Activated CD8-positive, alpha-beta memory T cell treated with anti-CD3 and anti-CD28 coated beads, Interleukin-2, amount 10 ng/mL, durations not matched to agents 7 days and 5 days (primary cell): ENCODE data around the gene MAD1L1. TPM values are rescaled to one million over a fixed set of nuclear protein-coding genes. Genes with fewer than 3 reads are reported as not detected.
A peak's percentile ranks its signal among the peaks of the same experiment; 100 is the strongest.

Experiments
- ATAC-seq: fragments of 150-1000 bp; cut with Tn5 transposase; one replicate; pipeline ENCODE4 v1.10.0; 2021; ENCODE audit warnings: moderate library complexity
- CTCF ChIA-PET: fragments of 350-600 bp; sonication (Branson Sonifier 250); formaldehyde crosslinking; loops from one replicate; lab custom pipeline; 2021; ENCODE audit warnings: antibody characterized with exemption; lab: Charles Lee
- DNase-seq: peaks from one replicate; pipeline ENCODE4 v3.0.0-alpha.2; 2020
- H3K27ac Mint-ChIP-seq: one replicate; pipeline ENCODE4 v1.8.0; 2021; ENCODE audit warnings: mild to moderate bottlenecking, mixed read lengths
- H3K27me3 Mint-ChIP-seq: one replicate; pipeline ENCODE4 v1.8.0; 2021; ENCODE audit warnings: mixed read lengths
- H3K36me3 Mint-ChIP-seq: one replicate; pipeline ENCODE4 v1.8.0; 2021; ENCODE audit warnings: mild to moderate bottlenecking, mixed read lengths
- H3K4me1 Mint-ChIP-seq: one replicate; pipeline ENCODE4 v1.8.0; 2021; ENCODE audit warnings: mixed read lengths
- H3K4me3 Mint-ChIP-seq: one replicate; pipeline ENCODE4 v1.8.0; 2021; ENCODE audit warnings: mild to moderate bottlenecking, moderate library complexity, mixed read lengths
- H3K9me3 Mint-ChIP-seq: one replicate; pipeline ENCODE4 v1.8.0; 2022; ENCODE audit warnings: low read depth, mixed read lengths
- total RNA-seq, 2 experiments: library from RNA; stranded (reverse); gene quantifications; one replicate each; pipeline ENCODE4 v1.2.3, GENCODE V29; 2021

The MAD1L1 gene
- total RNA-seq, 2 experiments from 2014 or later: 60.0 to 97.7 TPM

GRCh38 chr7:1920881-1921280, 311.9 kb downstream of the MAD1L1 start:
- no peak overlapping the region for H3K27ac Mint-ChIP-seq
- CTCF ChIA-PET: interaction anchor here (1.9 kb wide), 1 partner anchor 289 kb away, joined by 5 read pairs; no protein-coding TSS in a partner anchor

GRCh38 chr7:1920266-1920681, 312.5 kb downstream of the MAD1L1 start:
- DNase-seq (peak; percentile 66), ATAC-seq (peak; percentile 78)
- Mint-ChIP-seq H3K4me1 (peaks cover 54% of the 10 kb centered on the region), H3K4me3 (peak overlapping the region; percentile 53), H3K27ac (no peak overlapping the region), H3K36me3 (peaks cover 10% of the 10 kb centered on the region), H3K27me3 (peaks cover 19% of the 10 kb centered on the region), H3K9me3 (no peaks in the 10 kb centered on the region)
- CTCF ChIA-PET: interaction anchor here (1.2 kb wide), 1 partner anchor 40 kb away, joined by 3 read pairs; no protein-coding TSS in a partner anchor

More at GRCh38 chr7:1920881-1921280, 311.9 kb downstream of the MAD1L1 start:
- ATAC-seq: no peak
- Mint-ChIP-seq H3K27me3 (peaks cover 19% of the 10 kb centered on the region), H3K4me3 (peak overlapping the region; percentile 53), H3K36me3 (peaks cover 10% of the 10 kb centered on the region), H3K4me1 (peaks cover 60% of the 10 kb centered on the region), H3K9me3 (no peaks in the 10 kb centered on the region)
- DNase-seq: no peak

- DNase-seq (no peak), ATAC-seq (peak; percentile 40)
- Mint-ChIP-seq H3K27me3 (peaks cover 19% of the 10 kb centered on the region), H3K4me3 (peak overlapping the region; percentile 53), H3K4me1 (peaks cover 48% of the 10 kb centered on the region), H3K36me3 (peaks cover 10% of the 10 kb centered on the region), H3K27ac (no peak overlapping the region), H3K9me3 (no peaks in the 10 kb centered on the region)
- CTCF ChIA-PET: interaction anchor here (1.2 kb wide), 1 partner anchor 39 kb away, joined by 3 read pairs; no protein-coding TSS in a partner anchor
Measured at GRCh38 chr7:1919539-1920265, 313.0 kb downstream of the MAD1L1 start.

GRCh38 chr7:1918881-1919525, 313.7 kb downstream of the MAD1L1 start:
- peaks cover 14% of the 10 kb centered on the region for H3K27me3 Mint-ChIP-seq
- peaks cover 41% of the 10 kb centered on the region for H3K4me1 Mint-ChIP-seq
- DNase-seq: no peak
- peaks cover 6% of the 10 kb centered on the region for H3K36me3 Mint-ChIP-seq
- ATAC-seq: no peak
- no peaks in the 10 kb centered on the region for H3K9me3 Mint-ChIP-seq
- CTCF ChIA-PET: interaction anchor here (1.2 kb wide), 1 partner anchor 39 kb away, joined by 3 read pairs; no protein-coding TSS in a partner anchor
- H3K27ac Mint-ChIP-seq: no peak overlapping the region
- no peak overlapping the region for H3K4me3 Mint-ChIP-seq

- ATAC-seq (no peak), DNase-seq (no peak)
- CTCF ChIA-PET: no interaction called here
- Mint-ChIP-seq H3K4me3 (no peak overlapping the region), H3K9me3 (no peaks in the 10 kb centered on the region), H3K27ac (no peak overlapping the region), H3K36me3 (peaks cover 4% of the 10 kb centered on the region), H3K27me3 (peaks cover 11% of the 10 kb centered on the region), H3K4me1 (peaks cover 35% of the 10 kb centered on the region)
Measured at GRCh38 chr7:1918063-1918645, 314.6 kb downstream of the MAD1L1 start.

GRCh38 chr7:1917221-1918062, 315.3 kb downstream of the MAD1L1 start:
- no peak overlapping the region for H3K4me3 Mint-ChIP-seq
- CTCF ChIA-PET: no interaction called here
- H3K27me3 Mint-ChIP-seq: peaks cover 8% of the 10 kb centered on the region
- no peaks in the 10 kb centered on the region for H3K9me3 Mint-ChIP-seq
- no peak for ATAC-seq
- DNase-seq: no peak
- H3K27ac Mint-ChIP-seq: no peak overlapping the region
- peaks cover 29% of the 10 kb centered on the region for H3K4me1 Mint-ChIP-seq
- H3K36me3 Mint-ChIP-seq: peaks cover 4% of the 10 kb centered on the region

GRCh38 chr7:1916601-1916970, 316.2 kb downstream of the MAD1L1 start:
- no peak for ATAC-seq
- peaks cover 8% of the 10 kb centered on the region for H3K27me3 Mint-ChIP-seq
- no peaks in the 10 kb centered on the region for H3K9me3 Mint-ChIP-seq
- H3K4me3 Mint-ChIP-seq: no peak overlapping the region
- CTCF ChIA-PET: no interaction called here
- peaks cover 21% of the 10 kb centered on the region for H3K4me1 Mint-ChIP-seq
- peaks cover 4% of the 10 kb centered on the region for H3K36me3 Mint-ChIP-seq
- DNase-seq: no peak
- H3K27ac Mint-ChIP-seq: no peak overlapping the region

- Mint-ChIP-seq H3K4me3 (no peak overlapping the region), H3K27me3 (peaks cover 8% of the 10 kb centered on the region), H3K36me3 (peaks cover 4% of the 10 kb centered on the region), H3K4me1 (peaks cover 18% of the 10 kb centered on the region), H3K27ac (no peak overlapping the region), H3K9me3 (no peaks in the 10 kb centered on the region)
- CTCF ChIA-PET: no interaction called here
- ATAC-seq (no peak), DNase-seq (no peak)
Measured at GRCh38 chr7:1915956-1916600, 316.7 kb downstream of the MAD1L1 start.

- ATAC-seq: no peak
- DNase-seq: no peak
- Mint-ChIP-seq H3K4me3 (no peak overlapping the region), H3K27me3 (peaks cover 3% of the 10 kb centered on the region), H3K36me3 (peaks cover 2% of the 10 kb centered on the region), H3K4me1 (peaks cover 11% of the 10 kb centered on the region), H3K27ac (no peak overlapping the region), H3K9me3 (no peaks in the 10 kb centered on the region)
- CTCF ChIA-PET: no interaction called here
Measured at GRCh38 chr7:1915326-1915725, 317.4 kb downstream of the MAD1L1 start.

GRCh38 chr7:1914743-1915142, 318.0 kb downstream of the MAD1L1 start:
- ATAC-seq (no peak), DNase-seq (no peak)
- Mint-ChIP-seq H3K27ac (no peak overlapping the region), H3K36me3 (peaks cover 1% of the 10 kb centered on the region), H3K9me3 (no peaks in the 10 kb centered on the region), H3K27me3 (no peaks in the 10 kb centered on the region), H3K4me1 (peaks cover 5% of the 10 kb centered on the region), H3K4me3 (no peak overlapping the region)
- CTCF ChIA-PET: no interaction called here

- CTCF ChIA-PET: no interaction called here
Measured at GRCh38 chr7:1914321-1914720, 318.4 kb downstream of the MAD1L1 start.

GRCh38 chr7:1913466-1914282, 319.1 kb downstream of the MAD1L1 start:
- Mint-ChIP-seq H3K27ac (no peak overlapping the region), H3K27me3 (no peaks in the 10 kb centered on the region), H3K4me1 (no peaks in the 10 kb centered on the region), H3K36me3 (no peaks in the 10 kb centered on the region), H3K4me3 (no peak overlapping the region), H3K9me3 (no peaks in the 10 kb centered on the region)
- DNase-seq: no peak
- CTCF ChIA-PET: interaction anchor here (0.6 kb wide), 1 partner anchor 246 kb away, joined by 3 read pairs; no protein-coding TSS in a partner anchor
- ATAC-seq: no peak

More at GRCh38 chr7:1914321-1914720, 318.4 kb downstream of the MAD1L1 start:
- Mint-ChIP-seq H3K36me3 (no peaks in the 10 kb centered on the region), H3K4me1 (peaks cover under 1% of the 10 kb centered on the region), H3K27ac (no peak overlapping the region), H3K4me3 (no peak overlapping the region), H3K9me3 (no peaks in the 10 kb centered on the region), H3K27me3 (no peaks in the 10 kb centered on the region)
- ATAC-seq (no peak), DNase-seq (no peak)
